Loucy (cell line): ENCODE data around the gene ZNF670.

Experiments
- H2AFZ ChIP-seq: fragments of 200-600 bp; sonication (generic); 2 replicates; pipeline ENCODE4 v1.6.0; 2016; ENCODE audit warnings: antibody characterized with exemption, mild to moderate bottlenecking, low read length, moderate library complexity
- H3F3A ChIP-seq: fragments of 200-600 bp; 2 replicates; pipeline ENCODE4 v1.6.0; 2016; ENCODE audit warnings: antibody characterized with exemption, low read depth, mild to moderate bottlenecking
- H3K27me3 ChIP-seq: fragments of 200-600 bp; sonication (generic); 2 replicates; pipeline ENCODE4 v1.6.1; 2014; ENCODE audit warnings: low read length, mild to moderate bottlenecking; ENCODE audit not compliant: insufficient read depth, poor library complexity, severe bottlenecking
- H3K36me3 ChIP-seq: fragments of 200-600 bp; sonication (generic); 2 replicates; pipeline ENCODE4 v1.6.1; 2016; ENCODE audit warnings: low read length; ENCODE audit not compliant: insufficient read depth
- H3K4me1 ChIP-seq: fragments of 200-600 bp; sonication (generic); 2 replicates; pipeline ENCODE4 v1.5.1; 2014; ENCODE audit warnings: low read length, mild to moderate bottlenecking; ENCODE audit not compliant: insufficient read depth, poor library complexity, severe bottlenecking
- H3K4me2 ChIP-seq: fragments of 200-600 bp; sonication (generic); 2 replicates; pipeline ENCODE4 v1.6.0; 2014; ENCODE audit warnings: antibody characterized with exemption, low read length, low read depth, mild to moderate bottlenecking; ENCODE audit not compliant: poor library complexity, severe bottlenecking
- H3K4me3 ChIP-seq: fragments of 200-600 bp; sonication (generic); 2 replicates; pipeline ENCODE4 v1.5.1; 2014; ENCODE audit warnings: low read length, mild to moderate bottlenecking, mixed read lengths; ENCODE audit not compliant: poor library complexity, severe bottlenecking
- H3K79me2 ChIP-seq: fragments of 200-600 bp; sonication (generic); 2 replicates; pipeline ENCODE4 v1.6.1; 2014; ENCODE audit warnings: low read length; ENCODE audit not compliant: insufficient read depth
- H3K9ac ChIP-seq: fragments of 200-600 bp; sonication (generic); 2 replicates; pipeline ENCODE4 v1.6.0; 2014; ENCODE audit warnings: mild to moderate bottlenecking, low read depth, low read length, moderate library complexity; ENCODE audit not compliant: poor library complexity, severe bottlenecking
- H3K9me2 ChIP-seq: fragments of 200-600 bp; sonication (generic); replicated peaks from 2 replicates; pipeline ENCODE4 v1.6.1; 2016; ENCODE audit warnings: low read depth, low read length, mixed read lengths
- H3K9me3 ChIP-seq: fragments of 200-600 bp; sonication (generic); 2 replicates; pipeline ENCODE4 v1.6.1; 2014; ENCODE audit warnings: mild to moderate bottlenecking, antibody characterized with exemption, low read length, low read depth; ENCODE audit not compliant: insufficient read depth
- H4K20me1 ChIP-seq: fragments of 200-600 bp; sonication (generic); 2 replicates; pipeline ENCODE4 v1.6.0; 2014; ENCODE audit warnings: antibody characterized with exemption, low read length, mild to moderate bottlenecking; ENCODE audit not compliant: insufficient read depth, poor library complexity, severe bottlenecking
- CTCF ChIP-seq: fragments of 200-600 bp; sonication (generic); conservative IDR thresholded peaks from 2 replicates; pipeline ENCODE4 v1.5.1; 2014; ENCODE audit warnings: mild to moderate bottlenecking, antibody characterized with exemption, low read length
- EZH2phosphoT487 ChIP-seq: fragments of 200-600 bp; IDR thresholded peaks from 2 replicates; pipeline ENCODE4 v1.6.1; 2018; ENCODE audit warnings: antibody characterized with exemption, mild to moderate bottlenecking, moderate library complexity, borderline replicate concordance

Gene ZNF670

GRCh38 chr1:247111700-247112478 lies 33.3 kb upstream of the ZNF670 start:
- no peak overlapping the region for H2AFZ ChIP-seq
- no peaks in the 10 kb centered on the region for H3K27me3 ChIP-seq
- no peaks in the 10 kb centered on the region for H4K20me1 ChIP-seq
- H3K79me2 ChIP-seq = no peaks in the 10 kb centered on the region
- no peaks in the 10 kb centered on the region for H3K9me2 ChIP-seq
- no peaks in the 10 kb centered on the region for H3K9me3 ChIP-seq
- H3K4me2 ChIP-seq = no peak overlapping the region
- H3F3A ChIP-seq = no peaks in the 10 kb centered on the region
- H3K4me3 ChIP-seq = no peak overlapping the region
- H3K36me3 ChIP-seq = no peaks in the 10 kb centered on the region
- no peak overlapping the region for H3K9ac ChIP-seq
- H3K4me1 ChIP-seq = no peaks in the 10 kb centered on the region
- no peak for TF ChIP-seq EZH2phosphoT487
- TF ChIP-seq CTCF = no peak

GRCh38 chr1:247111259-247111699 lies 32.7 kb upstream of the ZNF670 start:
- H3K79me2 ChIP-seq = no peaks in the 10 kb centered on the region
- H3K9ac ChIP-seq = no peak overlapping the region
- no peaks in the 10 kb centered on the region for H3K27me3 ChIP-seq
- no peaks in the 10 kb centered on the region for H3K9me2 ChIP-seq
- no peaks in the 10 kb centered on the region for H3K9me3 ChIP-seq
- H3K4me2 ChIP-seq = no peak overlapping the region
- no peak overlapping the region for H2AFZ ChIP-seq
- no peaks in the 10 kb centered on the region for H3K4me1 ChIP-seq
- no peaks in the 10 kb centered on the region for H4K20me1 ChIP-seq
- H3K36me3 ChIP-seq = no peaks in the 10 kb centered on the region
- TF ChIP-seq EZH2phosphoT487 (no peak), CTCF (no peak)
- no peak overlapping the region for H3K4me3 ChIP-seq
- no peaks in the 10 kb centered on the region for H3F3A ChIP-seq

- no peak overlapping the region for H3K9ac ChIP-seq
- H3K4me1 ChIP-seq = no peaks in the 10 kb centered on the region
- no peaks in the 10 kb centered on the region for H3K9me3 ChIP-seq
- H3K79me2 ChIP-seq = no peaks in the 10 kb centered on the region
- H4K20me1 ChIP-seq = no peaks in the 10 kb centered on the region
- H3K4me2 ChIP-seq = no peak overlapping the region
- no peak overlapping the region for H2AFZ ChIP-seq
- H3K27me3 ChIP-seq = no peaks in the 10 kb centered on the region
- H3K9me2 ChIP-seq = no peaks in the 10 kb centered on the region
- no peak overlapping the region for H3K4me3 ChIP-seq
- no peaks in the 10 kb centered on the region for H3F3A ChIP-seq
- TF ChIP-seq EZH2phosphoT487 (no peak), CTCF (no peak)
- no peaks in the 10 kb centered on the region for H3K36me3 ChIP-seq
These were observed 32.1 kb upstream of the ZNF670 start for GRCh38 chr1:247110627-247111258.
